ENCODE results near the gene CITED4.

The CITED4 gene

GRCh38 chr1:40884055-40884795 is 22.1 kb upstream of the CITED4 start:
- no peak for DNase-seq

- no peak for DNase-seq
Observed at GRCh38 chr1:40880813-40881549, 18.8 kb upstream of the CITED4 start.

- no peak for DNase-seq
Observed at GRCh38 chr1:40879482-40880175, 17.5 kb upstream of the CITED4 start.

- DNase-seq, result no peak
Observed at GRCh38 chr1:40878906-40879305, 16.7 kb upstream of the CITED4 start.

GRCh38 chr1:40877698-40878097 is 15.5 kb upstream of the CITED4 start:
- no peak for DNase-seq

GRCh38 chr1:40876891-40877290 is 14.7 kb upstream of the CITED4 start:
- DNase-seq, result no peak

GRCh38 chr1:40876436-40876761 is 14.2 kb upstream of the CITED4 start:
- DNase-seq, result no peak

- DNase-seq, result no peak
Observed at GRCh38 chr1:40873863-40874472, 11.8 kb upstream of the CITED4 start.

GRCh38 chr1:40872276-40872675 is 10.1 kb upstream of the CITED4 start:
- DNase-seq, result no peak

GRCh38 chr1:40870135-40870728 is 8.1 kb upstream of the CITED4 start:
- DNase-seq, result no peak

- DNase-seq, result no peak
Observed at GRCh38 chr1:40868051-40868723, 6.0 kb upstream of the CITED4 start.

GRCh38 chr1:40861224-40862003 is 749 bp downstream of the CITED4 start:
- DNase-seq, result peak; percentile 28

- DNase-seq, result no peak
Observed at GRCh38 chr1:40860706-40861223, 1.4 kb downstream of the CITED4 start.

GRCh38 chr1:40858856-40859416 is 3.2 kb downstream of the CITED4 start:
- no peak for DNase-seq

GRCh38 chr1:40857737-40858136 is 4.4 kb downstream of the CITED4 start:
- DNase-seq, result no peak

- DNase-seq, result no peak
Observed at GRCh38 chr1:40856656-40857302, 5.4 kb downstream of the CITED4 start.

- no peak for DNase-seq
Observed at GRCh38 chr1:40856116-40856515, 6.0 kb downstream of the CITED4 start.

GRCh38 chr1:40855513-40855912 is 6.7 kb downstream of the CITED4 start:
- no peak for DNase-seq

GRCh38 chr1:40853885-40854170 is 8.3 kb downstream of the CITED4 start:
- no peak for DNase-seq

- no peak for DNase-seq
Observed at GRCh38 chr1:40853113-40853884, 8.9 kb downstream of the CITED4 start.
